Measurements from ENCODE around the gene CLIC4.

The CLIC4 gene

GRCh38 chr1:24764848-24765247 lies 19.6 kb downstream of the CLIC4 start:
- no peak for TF ChIP-seq CTCF (IDR thresholded peaks at IDR 0.05; ENCODE audit: insufficient read depth, missing control alignments)
- no peak for FAIRE-seq
- DNase-seq (ENCODE audit: insufficient read length, low spot score) = no peak

GRCh38 chr1:24765308-24765988 lies 20.2 kb downstream of the CLIC4 start:
- DNase-seq (ENCODE audit: insufficient read length, low spot score) (no peak), FAIRE-seq (no peak)
- no peak for TF ChIP-seq CTCF (IDR thresholded peaks at IDR 0.05; ENCODE audit: insufficient read depth, missing control alignments)

- TF ChIP-seq CTCF (IDR thresholded peaks at IDR 0.05; ENCODE audit: insufficient read depth, missing control alignments) = no peak
- FAIRE-seq (no peak), DNase-seq (ENCODE audit: insufficient read length, low spot score) (no peak)
Measured at GRCh38 chr1:24767351-24767750, 22.1 kb downstream of the CLIC4 start.

- no peak for TF ChIP-seq CTCF (IDR thresholded peaks at IDR 0.05; ENCODE audit: insufficient read depth, missing control alignments)
- FAIRE-seq = no peak
- no peak for DNase-seq (ENCODE audit: insufficient read length, low spot score)
Measured at GRCh38 chr1:24768873-24769605, 23.8 kb downstream of the CLIC4 start.

DNA sequence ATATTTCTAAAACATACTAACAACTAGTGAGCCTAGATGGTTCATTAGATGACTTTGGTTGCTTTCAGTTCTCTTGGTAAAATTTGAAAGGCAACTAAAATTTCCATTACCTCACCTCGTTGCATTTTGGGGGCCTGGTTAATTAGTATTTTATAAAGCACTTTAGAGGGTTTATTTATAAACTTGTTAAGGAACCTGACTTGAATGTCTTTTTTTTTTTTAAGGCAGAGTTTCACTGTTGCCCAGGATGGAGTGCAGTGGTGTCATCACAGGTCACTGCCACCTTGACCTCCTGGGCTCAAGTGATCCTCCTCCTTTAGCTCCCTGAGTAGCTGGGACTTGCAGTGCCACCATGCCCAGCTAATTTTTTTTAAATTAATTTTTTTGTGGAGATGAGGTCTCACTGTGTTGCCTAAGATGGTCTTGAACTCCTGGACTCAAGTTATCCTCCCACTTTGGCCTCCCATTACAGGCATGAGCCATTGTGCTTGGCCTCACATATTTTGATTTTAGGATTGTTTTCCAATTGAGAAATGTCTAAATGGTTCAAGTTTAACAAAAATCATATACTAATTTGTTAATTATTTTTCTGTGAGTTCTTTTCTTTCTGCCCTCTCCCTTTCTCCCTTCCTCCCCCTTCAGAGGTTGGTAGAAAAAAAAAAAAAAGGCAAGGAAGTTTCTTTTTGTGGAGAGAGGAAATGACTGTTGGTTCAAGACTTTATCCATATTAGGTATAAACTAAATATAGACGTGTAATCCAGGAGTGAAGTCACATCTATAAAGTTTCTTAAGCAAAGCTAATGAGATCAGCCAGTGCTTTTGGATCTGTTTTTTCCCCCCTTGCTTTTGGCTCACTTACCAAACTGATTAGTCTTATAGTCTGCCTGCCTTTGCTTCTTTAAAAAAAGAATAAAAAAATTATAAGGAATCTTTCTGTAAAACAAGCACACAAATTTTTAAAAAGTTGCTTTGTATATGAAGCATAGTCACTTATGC lies 24.7 kb downstream of the CLIC4 start:
- DNase-seq (ENCODE audit: insufficient read length, low spot score) (no peak), FAIRE-seq (no peak)
- no peak for TF ChIP-seq CTCF (IDR thresholded peaks at IDR 0.05; ENCODE audit: insufficient read depth, missing control alignments)

DNA sequence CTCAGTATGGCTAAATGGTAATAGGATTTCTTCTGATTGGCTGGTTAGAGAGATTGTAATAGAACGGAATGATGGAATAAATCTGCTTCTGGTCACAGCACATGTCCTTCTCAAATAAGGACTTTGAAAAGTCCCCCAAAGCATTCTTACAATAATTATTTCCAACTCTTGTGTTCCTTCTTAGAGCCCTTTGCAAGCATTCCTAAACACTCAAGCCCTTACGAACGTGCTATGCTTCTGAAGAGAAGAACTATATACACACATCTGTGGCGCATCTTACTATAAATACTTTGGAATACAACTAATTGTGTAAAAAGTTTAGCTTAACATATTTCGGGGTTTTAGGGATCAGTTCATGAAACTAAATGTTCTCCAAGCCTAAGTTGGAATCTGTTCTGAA lies 25.6 kb downstream of the CLIC4 start:
- no peak for TF ChIP-seq CTCF (IDR thresholded peaks at IDR 0.05; ENCODE audit: insufficient read depth, missing control alignments)
- FAIRE-seq (no peak), DNase-seq (ENCODE audit: insufficient read length, low spot score) (no peak)
